Adrenal gland (tissue), 12 donors: Measurements from ENCODE around the gene LRP2. TPM values are rescaled to one million over a fixed set of nuclear protein-coding genes. Genes with fewer than 3 reads are reported as not detected.
"Not testable (repeated sequence)": the region's sequence is repeated elsewhere in the genome, so short reads cannot be mapped to it uniquely, and the experiment has no call there.

ENCODE experiments used
- DNase-seq, 7 donors: peaks; one replicate each; pipeline ENCODE4 v3.0.0-alpha.2; 2019 to 2020
- H3K27ac ChIP-seq, 5 donors: fragments of 200-600 bp; sonication (generic) in 4 of 5; 1 replicate in 3 of 5; 2 replicates in 2 of 5; pipeline versions ENCODE4 v1.5.1 to v1.8.0; 2016 to 2020; ENCODE audit warnings: mild to moderate bottlenecking in 1 of 5
- H3K27me3 ChIP-seq: fragments of 200-600 bp; 2 replicates; pipeline ENCODE4 v1.8.0; 2021
- H3K36me3 ChIP-seq, 2 donors: fragments of 200-600 bp; replicated peaks in 1 of 2; 1 replicate in 1 of 2; 2 replicates in 1 of 2; pipeline versions ENCODE4 v1.5.1 to v1.8.0; 2018 to 2022
- H3K4me1 ChIP-seq, 2 donors: fragments of 200-600 bp; replicated peaks in 1 of 2; 1 replicate in 1 of 2; 2 replicates in 1 of 2; pipeline versions ENCODE4 v1.5.1 to v1.8.0; 2018 to 2021
- H3K4me3 ChIP-seq, 4 donors: fragments of 200-600 bp; sonication (generic) in 3 of 4; one replicate each; pipeline ENCODE4 v1.5.1; 2016 to 2018
- H3K9me3 ChIP-seq, 3 donors: fragments of 200-600 bp; sonication (generic) in 1 of 3; replicated peaks in 1 of 3; 1 replicate in 2 of 3; 2 replicates in 1 of 3; pipeline versions ENCODE4 v1.5.1 to v1.8.0; 2016 to 2021
- CTCF ChIP-seq, 6 experiments: fragments of 450-650 bp in 4 of 6; fragments of 200-600 bp in 2 of 6; sonication (generic) in 1 of 6; IDR thresholded peaks; 1 replicate in 5 of 6; 2 replicates in 1 of 6; pipeline versions ENCODE4 v1.5.1 to v1.8.0; 2016 to 2021; ENCODE audit warnings: antibody characterized with exemption in 6 of 6, mild to moderate bottlenecking in 2 of 6, moderate library complexity in 1 of 6
- POLR2A ChIP-seq, 2 donors: fragments of 450-650 bp; IDR thresholded peaks; one replicate each; pipeline ENCODE4 v1.6.1; 2017; ENCODE audit warnings: antibody characterized with exemption in 2 of 2, mild to moderate bottlenecking in 2 of 2, moderate library complexity in 1 of 2
- WGBS, 4 donors: extraction: QIAGEN DNeasy Blood & Tissue Kit in 2 of 4; methylation state at CpG; one replicate each; pipeline versions ENCODE4 v1.1.5 to v1.1.7; 2013 to 2017; 5-methylcytosine and 5-hydroxymethylcytosine counted together
- intact Hi-C, 2 donors: fragments of 100-400 bp; cut with DNase I; formaldehyde crosslinking; loops; one replicate each; pipeline versions ENCODE4 v1.14.1 to v1.15.0; 2022 to 2023
- polyA plus RNA-seq, 3 donors: library from polyadenylated mRNA; stranded (reverse); fragments of 200-250 nt in 2 of 3; fragments of 350-450 nt in 1 of 3; fragmentation: Illumina TruSeq in 1 of 3; extraction: RNeasy Lipid Tissue Mini Kit (QIAGEN cat#74804) in 1 of 3; gene quantifications; one replicate each; pipeline ENCODE4 v1.2.3, GENCODE V29; 2013 to 2014
- total RNA-seq, 9 donors: library from RNA; depleted of rRNA in 4 of 9; stranded (reverse); fragments of >200 nt in 4 of 9; fragments of 120-200 nt in 1 of 9; fragmentation: NEBNext Ultra II Directional in 1 of 9; extraction: Animal tissue kit (Norgen Biotek cat#: 25700) in 1 of 9; gene quantifications; one replicate each; pipeline versions ENCODE4 v1.1.0 to v1.2.4, GENCODE V29; 2013 to 2023
- donor health status: healthy with polysubstance abuse.
- donor health status: Bipolar disorder and iron deficiency.
- donor health status: DM: yes; HTN: yes; CAD: no.
- donor health status: DM: no; HTN: no; CAD: no.
- donor health status: DM: no; HTN: no; CAD: no.
- donor health status: DM: yes; HTN: yes; CAD: no.

Gene LRP2
- total and polyA plus RNA-seq, 12 donors = 0.04 to 0.43 (median 0.10) TPM; not detected in 8

GRCh38 chr2:169329688-169330554, 32.4 kb downstream of the LRP2 start:
- 72 to 88% (median 80%) methylated on average over 6 to 8 of the region's 8 CpGs for WGBS, 4 donors
- Histone ChIP-seq H3K4me1 (no peaks in the 10 kb centered on the region), H3K9me3 (no peaks in the 10 kb centered on the region), H3K27me3 (no peaks in the 10 kb centered on the region), H3K36me3 (no peaks in the 10 kb centered on the region), H3K4me3 (no peak overlapping the region), H3K27ac (no peak overlapping the region)
- TF ChIP-seq POLR2A (IDR thresholded peaks at IDR 0.05) (no peak), CTCF (IDR thresholded peaks at IDR 0.05) (no peak)
- intact Hi-C loops = no loop called here
- no peak for DNase-seq

GRCh38 chr2:169328785-169329184, 33.5 kb downstream of the LRP2 start:
- 81 to 92% (median 82%) methylated on average over 3 of the region's 3 CpGs for WGBS, 4 donors

GRCh38 chr2:169327837-169328236, 34.5 kb downstream of the LRP2 start:
- H3K4me3 ChIP-seq, H3K27me3 ChIP-seq, H3K36me3 ChIP-seq, H3K27ac ChIP-seq, DNase-seq, H3K4me1 ChIP-seq, H3K9me3 ChIP-seq, intact Hi-C loops: not testable (repeated sequence)
- WGBS, 4 donors = 94 to 95% methylated on average over 13 to 24 of the region's 33 CpGs; no CpG with 5 or more reads in 2 of the 4 donors

More at GRCh38 chr2:169328785-169329184, 33.5 kb downstream of the LRP2 start:
- no peak for TF ChIP-seq POLR2A (IDR thresholded peaks at IDR 0.05)
- no peak for TF ChIP-seq CTCF (IDR thresholded peaks at IDR 0.05)
- Histone ChIP-seq H3K27me3 (no peaks in the 10 kb centered on the region), H3K4me1 (no peaks in the 10 kb centered on the region), H3K27ac (no peak overlapping the region), H3K9me3 (no peaks in the 10 kb centered on the region), H3K36me3 (no peaks in the 10 kb centered on the region), H3K4me3 (no peak overlapping the region)
- DNase-seq = no peak
- intact Hi-C loops = no loop called here

DNA sequence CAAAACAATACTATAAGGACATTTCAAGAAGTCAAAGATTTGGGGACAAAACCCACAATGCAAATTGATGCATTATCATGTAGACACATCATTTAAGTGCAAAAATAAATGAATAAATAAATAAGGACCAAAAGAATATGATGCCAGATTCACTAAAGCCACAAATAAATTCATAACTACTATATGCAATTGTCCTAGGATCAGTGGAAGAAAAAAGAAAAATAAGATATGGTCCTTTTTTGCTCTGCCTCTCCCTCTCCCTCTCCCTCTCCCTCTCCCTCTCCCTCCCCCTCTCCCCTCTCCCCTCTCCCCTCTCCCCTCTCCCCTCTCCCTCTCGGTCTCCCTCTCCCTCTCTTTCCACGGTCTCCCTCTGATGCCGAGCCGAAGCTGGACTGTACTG, 36.4 kb downstream of the LRP2 start:
- intact Hi-C loops, H3K27me3 ChIP-seq, H3K27ac ChIP-seq, DNase-seq, H3K36me3 ChIP-seq, H3K9me3 ChIP-seq, H3K4me3 ChIP-seq, H3K4me1 ChIP-seq: not testable (repeated sequence)
- WGBS, 4 donors = 100% methylated on average over 4 of the region's 4 CpGs; no CpG with 5 or more reads in 3 of the 4 donors

DNA sequence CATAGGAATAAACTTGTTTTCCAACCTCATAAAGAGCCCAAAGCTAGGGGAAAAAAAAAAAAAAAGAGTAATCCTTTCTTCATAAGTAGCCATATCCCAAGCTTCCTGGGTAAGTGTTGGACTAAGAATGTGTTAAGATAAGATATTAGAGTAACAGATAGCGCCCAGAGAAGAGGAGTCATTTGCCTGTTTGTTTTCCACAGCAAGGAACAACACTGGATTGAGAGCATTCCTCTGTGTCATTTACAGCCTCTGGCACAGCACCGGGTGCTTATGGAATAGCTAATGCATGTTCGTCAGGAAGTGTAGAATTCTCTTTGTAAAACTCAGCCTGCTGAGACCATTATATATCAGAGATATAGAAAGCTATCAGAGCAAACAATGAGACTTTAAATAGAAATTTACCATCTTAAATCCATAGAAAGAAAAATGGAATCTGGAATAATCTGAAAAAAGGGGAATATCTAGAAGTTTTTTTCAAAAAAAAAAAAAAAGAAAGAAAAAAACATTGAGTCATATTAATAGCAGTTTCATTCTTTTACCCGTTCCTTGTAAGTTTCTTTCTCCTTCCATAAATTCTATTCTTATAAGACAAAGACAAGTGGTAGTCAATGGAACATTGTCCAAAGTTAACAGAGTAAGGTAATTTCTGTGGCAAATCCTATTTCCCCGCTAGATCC, 37.6 kb downstream of the LRP2 start:
- H3K36me3 ChIP-seq = no peaks in the 10 kb centered on the region
- no peaks in the 10 kb centered on the region for H3K9me3 ChIP-seq
- no peaks in the 10 kb centered on the region for H3K27me3 ChIP-seq
- H3K27ac ChIP-seq = no peak overlapping the region
- intact Hi-C loops = no loop called here
- 44 to 52% (median 45%) methylated on average over 5 of the region's 5 CpGs for WGBS, 4 donors
- no peak for DNase-seq
- H3K4me3 ChIP-seq = no peak overlapping the region
- TF ChIP-seq CTCF (IDR thresholded peaks at IDR 0.05) (no peak), POLR2A (IDR thresholded peaks at IDR 0.05) (no peak)
- H3K4me1 ChIP-seq = no peaks in the 10 kb centered on the region
